Neuronal stem cell (in vitro differentiated cells): ENCODE results near the gene PSMC1.
A peak's percentile ranks its signal among the peaks of the same experiment; 100 is the strongest.

Experiments
- DNase-seq: peaks from one replicate; pipeline ENCODE4 v3.0.0-alpha.2; 2013; ENCODE audit warnings: low spot score
- H2AFZ ChIP-seq: one replicate; pipeline ENCODE4 v1.6.1; 2013; ENCODE audit warnings: mild to moderate bottlenecking, low read length, inconsistent platforms
- H2AK5ac ChIP-seq: 2 replicates; pipeline ENCODE4 v1.6.1; 2013; ENCODE audit warnings: low read depth, mild to moderate bottlenecking, inconsistent platforms, low read length, moderate library complexity, mixed read lengths
- H2BK120ac ChIP-seq: 2 replicates; pipeline ENCODE4 v1.6.1; 2013; ENCODE audit warnings: low read depth, mild to moderate bottlenecking, inconsistent platforms, low read length, moderate library complexity, mixed read lengths
- H2BK12ac ChIP-seq: one replicate; pipeline ENCODE4 v1.6.1; 2013; ENCODE audit warnings: low read length, inconsistent platforms
- H2BK15ac ChIP-seq: 2 replicates; pipeline ENCODE4 v1.6.1; 2013; ENCODE audit warnings: mild to moderate bottlenecking, low read length, inconsistent platforms, mixed read lengths
- H2BK5ac ChIP-seq: one replicate; pipeline ENCODE4 v1.6.1; 2013; ENCODE audit warnings: inconsistent platforms, mild to moderate bottlenecking, low read length, moderate library complexity
- H3K14ac ChIP-seq: one replicate; pipeline ENCODE4 v1.6.1; 2013; ENCODE audit warnings: low read length, inconsistent platforms
- H3K18ac ChIP-seq: 2 replicates; pipeline ENCODE4 v1.6.1; 2013; ENCODE audit warnings: low read length, inconsistent platforms
- H3K23ac ChIP-seq: 2 replicates; pipeline ENCODE4 v1.6.1; 2013; ENCODE audit warnings: low read depth, mild to moderate bottlenecking, mixed read lengths, low read length, inconsistent platforms; ENCODE audit not compliant: poor library complexity
- H3K27ac ChIP-seq: replicated peaks from 3 replicates; pipeline ENCODE4 v1.5.1; 2013; ENCODE audit warnings: low read length, inconsistent platforms
- H3K27me3 ChIP-seq, 3 experiments: 2 replicates each; pipeline ENCODE4 v1.6.1; 2013; ENCODE audit warnings: low read length in 3 of 3, mild to moderate bottlenecking in 2 of 3, inconsistent platforms in 1 of 3, low read depth in 1 of 3, mixed read lengths in 1 of 3, moderate library complexity in 1 of 3; ENCODE audit not compliant: control insufficient read depth in 3 of 3, insufficient read depth in 3 of 3
- H3K36me3 ChIP-seq, 2 donors: replicated peaks in 1 of 2; 2 replicates each; pipeline ENCODE4 v1.6.1; 2013; ENCODE audit warnings: low read length in 2 of 2; ENCODE audit not compliant: control insufficient read depth in 2 of 2, insufficient read depth in 2 of 2
- H3K4ac ChIP-seq: 2 replicates; pipeline ENCODE4 v1.6.1; 2013; ENCODE audit warnings: inconsistent platforms, mild to moderate bottlenecking, low read length, moderate library complexity
- H3K4me1 ChIP-seq, 2 donors: 1 replicate in 1 of 2; 2 replicates in 1 of 2; pipeline ENCODE4 v1.6.1; 2013; ENCODE audit warnings: low read length in 2 of 2, low read depth in 1 of 2; ENCODE audit not compliant: control insufficient read depth in 2 of 2, insufficient read depth in 1 of 2
- H3K4me2 ChIP-seq: one replicate; pipeline ENCODE4 v1.6.1; 2013; ENCODE audit warnings: mild to moderate bottlenecking, low read length, inconsistent platforms; ENCODE audit not compliant: insufficient read depth, poor library complexity, severe bottlenecking
- H3K4me3 ChIP-seq, 2 donors: 2 replicates each; pipeline ENCODE4 v1.5.1; 2013; ENCODE audit warnings: low read length in 2 of 2, mild to moderate bottlenecking in 2 of 2, inconsistent platforms in 1 of 2, moderate library complexity in 1 of 2
- H3K79me1 ChIP-seq: one replicate; pipeline ENCODE4 v1.6.1; 2013; ENCODE audit warnings: low read depth, mild to moderate bottlenecking, inconsistent platforms, low read length, moderate library complexity
- H3K9ac ChIP-seq: one replicate; pipeline ENCODE4 v1.6.1; 2013; ENCODE audit warnings: mild to moderate bottlenecking, low read depth, low read length, inconsistent platforms; ENCODE audit not compliant: poor library complexity
- H3K9me3 ChIP-seq, 2 donors: replicated peaks in 1 of 2; 2 replicates each; pipeline versions ENCODE3 to v1.6.1; 2013; ENCODE audit warnings: low read length in 2 of 2, mild to moderate bottlenecking in 2 of 2, inconsistent platforms in 1 of 2, low read depth in 1 of 2, mixed read lengths in 1 of 2, moderate library complexity in 1 of 2; ENCODE audit not compliant: control insufficient read depth in 2 of 2, insufficient read depth in 1 of 2
- H4K8ac ChIP-seq: one replicate; pipeline ENCODE4 v1.6.1; 2013; ENCODE audit warnings: low read depth, mild to moderate bottlenecking, inconsistent platforms, low read length, moderate library complexity
- H4K91ac ChIP-seq: one replicate; pipeline ENCODE4 v1.6.1; 2013; ENCODE audit warnings: low read length, low read depth, mild to moderate bottlenecking, inconsistent platforms; ENCODE audit not compliant: poor library complexity
- WGBS, 2 donors: extraction: QIAGEN DNeasy Blood & Tissue Kit; methylation state at CpG; one replicate each; pipeline ENCODE4 v1.1.7; 2013; ENCODE audit warnings: missing lambda C conversion rate in 2 of 2, mixed read lengths in 1 of 2; ENCODE audit not compliant: insufficient read length in 2 of 2, insufficient replicate concordance in 1 of 2; ENCODE audit errors: extremely low coverage in 2 of 2; 5-methylcytosine and 5-hydroxymethylcytosine counted together

PSMC1 gene

DNA sequence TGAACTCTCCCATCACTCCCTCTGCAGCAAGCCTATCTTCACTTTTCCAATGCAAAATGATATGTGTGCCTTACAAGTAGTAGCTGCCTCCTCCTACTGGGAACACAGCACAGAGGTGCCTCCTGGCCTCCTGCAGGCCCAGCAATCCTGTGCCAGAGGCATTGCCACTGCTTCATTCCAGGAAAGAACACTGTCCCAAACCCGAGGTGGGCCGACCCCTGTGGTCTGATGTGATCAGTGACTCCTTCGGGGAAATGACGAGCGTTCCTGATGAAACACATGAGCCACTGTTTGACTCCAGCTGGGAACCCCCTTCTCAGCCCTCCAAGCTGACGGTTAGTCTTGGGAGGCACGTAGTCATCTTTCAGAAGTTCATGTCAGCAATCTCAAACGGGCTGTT, 19.5 kb downstream of the PSMC1 start:
- peaks cover 29 to 92% of the 10 kb centered on the region in 2 donors for H3K36me3 ChIP-seq
- no peak overlapping the region for H3K23ac ChIP-seq
- H2BK12ac ChIP-seq = no peak overlapping the region
- no peak overlapping the region for H2BK15ac ChIP-seq
- WGBS, 2 donors = no CpG with 5 or more reads among the region's 8 CpGs
- no peak for DNase-seq
- no peak overlapping the region for H2AFZ ChIP-seq
- no peak overlapping the region for H3K4ac ChIP-seq
- H4K91ac ChIP-seq = no peak overlapping the region
- H3K4me3 ChIP-seq = no peak overlapping the region
- no peak overlapping the region for H2BK5ac ChIP-seq
- no peaks in the 10 kb centered on the region for H3K9me3 ChIP-seq
- no peak overlapping the region for H2AK5ac ChIP-seq
- no peaks in the 10 kb centered on the region for H3K27me3 ChIP-seq
- H4K8ac ChIP-seq = no peak overlapping the region
- H3K79me1 ChIP-seq = no peaks in the 10 kb centered on the region
- H3K27ac ChIP-seq = no peak overlapping the region
- H3K4me1 ChIP-seq = no peaks in the 10 kb centered on the region
- no peak overlapping the region for H3K4me2 ChIP-seq
- no peak overlapping the region for H2BK120ac ChIP-seq
- H3K18ac ChIP-seq = no peak overlapping the region
- no peak overlapping the region for H3K9ac ChIP-seq
- no peak overlapping the region for H3K14ac ChIP-seq

DNA sequence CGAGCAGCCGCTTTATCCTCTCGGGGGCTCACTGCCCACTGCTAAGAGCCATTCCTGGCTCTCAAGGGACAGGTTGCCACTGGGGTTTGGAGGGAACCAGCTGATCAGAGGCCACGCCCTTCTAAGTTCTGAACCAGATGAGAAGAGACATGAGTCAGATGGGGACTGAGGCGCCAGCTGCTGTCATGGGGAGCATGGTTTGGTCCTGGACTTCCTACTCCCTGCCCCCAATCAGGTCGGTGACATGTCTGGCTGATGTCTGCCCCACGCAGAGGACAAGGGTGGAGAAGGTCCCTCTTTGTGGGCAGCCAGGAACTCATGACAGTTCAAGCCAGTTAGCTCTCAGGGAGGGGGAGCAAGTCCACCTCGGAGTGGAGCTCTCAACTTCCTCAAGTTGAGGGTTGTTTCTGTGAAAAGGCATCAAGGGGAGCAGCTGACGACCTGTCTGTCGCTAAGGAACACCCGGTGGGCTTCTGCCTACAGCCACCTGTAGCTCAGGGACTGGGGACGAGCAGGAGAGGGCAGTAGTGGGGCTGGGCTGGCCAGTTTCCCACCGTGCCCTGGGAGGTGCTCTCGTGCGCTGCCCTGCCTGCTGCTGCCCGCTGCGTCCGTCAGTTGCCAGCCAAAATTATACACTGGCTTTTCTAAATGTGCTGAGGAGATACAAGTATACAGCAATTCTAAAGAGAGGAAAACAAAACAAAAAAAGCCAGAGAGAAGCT, 20.5 kb downstream of the PSMC1 start:
- Histone ChIP-seq H3K27ac (no peak overlapping the region), H2AFZ (no peak overlapping the region), H2BK12ac (no peak overlapping the region), H4K8ac (no peak overlapping the region), H2BK120ac (no peak overlapping the region), H3K4me1 (no peaks in the 10 kb centered on the region), H2AK5ac (no peak overlapping the region), H3K9ac (no peak overlapping the region), H3K9me3 (no peaks in the 10 kb centered on the region), H3K4me2 (no peak overlapping the region), H4K91ac (no peak overlapping the region), H3K4ac (no peak overlapping the region), H2BK15ac (no peak overlapping the region), H3K27me3 (no peaks in the 10 kb centered on the region), H3K4me3 (no peak overlapping the region), H3K36me3 (peaks cover 29 to 91% of the 10 kb centered on the region in 2 donors), H2BK5ac (no peak overlapping the region), H3K14ac (no peak overlapping the region), H3K18ac (no peak overlapping the region), H3K23ac (no peak overlapping the region), H3K79me1 (no peaks in the 10 kb centered on the region)
- WGBS, 2 donors = no CpG with 5 or more reads among the region's 18 CpGs
- DNase-seq = no peak

GRCh38 chr14:90277581-90278198, 21.3 kb downstream of the PSMC1 start:
- no peak overlapping the region for H3K4ac ChIP-seq
- H3K27ac ChIP-seq = no peak overlapping the region
- no peak overlapping the region for H3K14ac ChIP-seq
- no peak overlapping the region for H2BK12ac ChIP-seq
- H3K27me3 ChIP-seq = no peaks in the 10 kb centered on the region
- no peaks in the 10 kb centered on the region for H3K4me1 ChIP-seq
- H2BK15ac ChIP-seq = no peak overlapping the region
- no peak overlapping the region for H4K91ac ChIP-seq
- no peak overlapping the region for H2AK5ac ChIP-seq
- H3K79me1 ChIP-seq = no peaks in the 10 kb centered on the region
- H3K4me2 ChIP-seq = no peak overlapping the region
- no peak overlapping the region for H2BK5ac ChIP-seq
- H2AFZ ChIP-seq = no peak overlapping the region
- H3K18ac ChIP-seq = no peak overlapping the region
- no peaks in the 10 kb centered on the region for H3K9me3 ChIP-seq
- no CpG with 5 or more reads among the region's 24 CpGs for WGBS, 2 donors
- peaks cover 25 to 91% of the 10 kb centered on the region in 2 donors for H3K36me3 ChIP-seq
- no peak overlapping the region for H3K9ac ChIP-seq
- no peak overlapping the region for H3K4me3 ChIP-seq
- peak overlapping the region; percentile 17 for H3K23ac ChIP-seq
- no peak overlapping the region for H2BK120ac ChIP-seq
- no peak for DNase-seq
- H4K8ac ChIP-seq = no peak overlapping the region

GRCh38 chr14:90278199-90279175, 22.1 kb downstream of the PSMC1 start:
- no peak overlapping the region for H2BK120ac ChIP-seq
- H2BK15ac ChIP-seq = no peak overlapping the region
- no peak overlapping the region for H4K8ac ChIP-seq
- peaks cover 22 to 92% of the 10 kb centered on the region in 2 donors for H3K36me3 ChIP-seq
- H3K14ac ChIP-seq = no peak overlapping the region
- DNase-seq = no peak
- H3K4ac ChIP-seq = no peak overlapping the region
- no peaks in the 10 kb centered on the region for H3K27me3 ChIP-seq
- no peak overlapping the region for H3K27ac ChIP-seq
- no peak overlapping the region for H2AFZ ChIP-seq
- H3K4me3 ChIP-seq = no peak overlapping the region
- H3K18ac ChIP-seq = no peak overlapping the region
- no peak overlapping the region for H3K4me2 ChIP-seq
- no peaks in the 10 kb centered on the region for H3K9me3 ChIP-seq
- H3K9ac ChIP-seq = peak overlapping the region; percentile 9
- H3K79me1 ChIP-seq = no peaks in the 10 kb centered on the region
- WGBS, 2 donors = no CpG with 5 or more reads among the region's 35 CpGs
- no peak overlapping the region for H4K91ac ChIP-seq
- no peak overlapping the region for H3K23ac ChIP-seq
- no peak overlapping the region for H2BK12ac ChIP-seq
- H2AK5ac ChIP-seq = no peak overlapping the region
- H2BK5ac ChIP-seq = no peak overlapping the region
- no peaks in the 10 kb centered on the region for H3K4me1 ChIP-seq
